Middle frontal gyrus (tissue), 1 donor: ENCODE measurements around the gene PTPRG.
"Not testable (repeated sequence)": the region's sequence is repeated elsewhere in the genome, so short reads cannot be mapped to it uniquely, and the experiment has no call there.

Experiments
- DNase-seq: peaks from one replicate; pipeline ENCODE4 v3.0.0-alpha.2; 2015; ENCODE audit warnings: low spot score; ENCODE audit errors: extremely low spot score

Gene PTPRG

DNA sequence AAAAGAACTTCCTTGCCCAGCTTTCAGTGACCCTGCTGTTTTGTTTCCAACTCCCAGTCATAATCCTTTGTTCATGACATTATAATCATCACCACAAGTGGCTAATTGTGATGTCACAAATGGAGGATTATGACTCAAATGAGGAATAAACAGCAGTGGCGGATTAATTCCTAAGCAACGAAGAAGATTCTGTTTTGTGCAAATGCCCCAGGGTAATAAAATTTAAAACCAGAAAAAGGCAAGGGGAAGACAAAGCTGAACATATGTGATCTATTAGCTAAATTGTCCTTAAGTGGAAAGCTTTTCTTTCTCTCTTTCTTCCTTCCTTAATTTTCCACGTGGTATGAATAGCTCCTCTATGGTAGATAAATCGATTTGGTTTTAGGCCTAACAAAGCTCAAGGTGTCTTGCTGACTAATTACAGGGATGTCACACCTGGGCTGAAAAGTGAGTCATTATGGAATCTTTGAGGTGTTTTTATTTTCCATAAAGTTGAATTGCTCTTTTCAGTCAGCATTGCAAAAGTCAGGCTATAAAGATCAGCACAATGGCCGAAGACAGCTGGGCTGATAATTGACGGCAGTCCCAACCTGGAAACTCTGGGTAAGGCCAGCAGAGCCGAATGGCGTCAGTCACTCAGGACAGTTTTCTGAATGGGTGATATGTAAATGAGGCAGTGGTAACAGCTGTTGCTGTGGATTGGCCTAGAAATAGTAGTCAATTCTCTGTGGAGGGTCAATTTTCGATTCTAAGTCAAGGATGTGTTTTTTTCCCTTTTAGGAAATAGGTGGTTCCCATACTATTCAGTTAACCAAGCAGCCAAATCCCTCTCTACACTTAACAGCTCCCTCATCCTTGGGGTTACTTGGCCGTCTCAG lies 121.5 kb downstream of the PTPRG start:
- no peak for DNase-seq

DNA sequence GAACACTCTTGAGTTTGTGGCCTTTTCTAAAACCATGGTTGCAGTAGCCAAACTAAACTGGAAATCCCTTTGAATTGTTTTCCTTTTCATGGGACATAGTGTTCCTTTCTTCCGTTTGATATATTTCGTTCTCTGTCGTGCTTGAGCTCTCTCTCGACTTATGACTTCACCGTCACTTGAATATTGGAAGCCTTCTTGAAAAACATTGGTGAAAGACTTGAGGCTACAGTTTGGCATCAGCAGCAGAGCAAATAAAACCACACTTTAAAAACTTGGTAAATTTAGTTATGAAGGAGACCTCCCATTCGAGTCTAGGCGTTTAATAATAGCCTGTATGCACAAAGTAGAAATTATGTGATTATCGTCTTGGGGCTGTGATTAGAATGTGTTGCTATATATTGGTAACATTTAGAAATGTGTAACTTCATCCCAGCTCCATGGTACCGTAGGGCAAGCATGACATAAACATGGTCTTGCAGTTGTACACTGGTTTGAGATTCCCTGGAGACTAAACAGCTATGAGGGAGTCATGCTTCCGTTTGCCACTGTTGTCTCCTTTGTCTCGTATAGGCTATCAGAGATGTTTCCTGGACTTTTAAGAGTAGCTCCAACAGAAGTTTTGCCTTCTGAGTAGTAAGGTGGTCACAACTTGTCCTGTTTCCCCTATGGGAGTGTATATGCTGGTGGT lies 122.3 kb downstream of the PTPRG start:
- no peak for DNase-seq

DNA sequence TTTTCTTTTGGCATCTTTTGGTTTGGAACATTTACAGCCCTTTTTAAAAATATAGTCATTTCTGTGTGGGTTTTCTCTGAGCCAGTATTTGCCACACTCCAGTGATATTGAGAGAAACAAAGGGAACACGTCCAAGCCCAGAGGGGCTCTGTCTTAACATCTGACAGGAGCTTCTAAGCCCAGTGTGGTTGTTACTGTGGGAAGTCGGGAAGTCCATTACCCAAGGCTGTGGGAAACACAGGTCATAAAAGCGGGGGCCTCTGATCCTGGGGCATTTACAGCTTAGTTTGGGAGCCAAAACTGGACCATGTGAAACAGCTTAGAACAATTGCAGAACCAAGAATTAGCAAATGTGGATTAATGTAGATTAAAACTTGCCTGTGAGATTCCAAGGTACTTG lies 123.0 kb downstream of the PTPRG start:
- no peak for DNase-seq

DNA sequence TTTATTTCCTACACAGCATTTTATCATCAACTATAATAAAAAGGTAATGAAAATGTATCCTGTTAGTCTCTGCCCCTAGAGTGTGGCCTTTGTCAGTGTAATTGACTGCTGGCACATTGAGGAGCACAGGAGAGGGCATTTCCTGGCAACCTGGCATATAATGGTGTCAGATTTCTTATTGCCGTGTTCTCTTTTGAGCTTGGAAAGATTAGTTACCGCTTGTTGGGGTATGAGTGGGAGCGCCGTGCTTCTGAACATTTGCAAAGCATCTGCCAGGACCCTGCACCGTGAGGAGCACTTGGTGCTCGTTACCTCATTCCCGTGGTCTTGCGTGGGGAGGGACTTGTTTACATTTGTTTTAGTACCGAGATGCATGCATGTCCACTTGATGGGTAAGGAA lies 124.4 kb downstream of the PTPRG start:
- no peak for DNase-seq

DNA sequence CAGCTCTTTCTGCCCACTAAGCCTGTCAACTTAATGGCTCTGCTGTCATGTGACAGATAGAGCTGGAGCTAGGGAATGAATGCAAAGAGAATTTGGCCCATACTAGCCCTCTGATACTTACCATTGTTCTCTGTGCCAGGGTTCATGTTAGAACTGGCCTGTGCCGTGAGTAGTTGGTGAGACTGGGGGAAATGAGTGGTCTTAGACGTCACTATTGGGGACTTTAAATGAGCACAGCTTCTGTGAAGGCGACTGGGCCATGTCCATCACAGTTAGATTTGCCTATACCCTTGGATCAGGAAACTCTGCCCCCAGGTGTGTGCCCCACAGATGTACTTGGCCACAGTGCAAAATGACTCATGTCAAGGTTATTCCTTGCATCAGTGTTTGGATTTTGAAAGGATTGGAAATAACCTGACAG lies 124.9 kb downstream of the PTPRG start:
- no peak for DNase-seq

DNA sequence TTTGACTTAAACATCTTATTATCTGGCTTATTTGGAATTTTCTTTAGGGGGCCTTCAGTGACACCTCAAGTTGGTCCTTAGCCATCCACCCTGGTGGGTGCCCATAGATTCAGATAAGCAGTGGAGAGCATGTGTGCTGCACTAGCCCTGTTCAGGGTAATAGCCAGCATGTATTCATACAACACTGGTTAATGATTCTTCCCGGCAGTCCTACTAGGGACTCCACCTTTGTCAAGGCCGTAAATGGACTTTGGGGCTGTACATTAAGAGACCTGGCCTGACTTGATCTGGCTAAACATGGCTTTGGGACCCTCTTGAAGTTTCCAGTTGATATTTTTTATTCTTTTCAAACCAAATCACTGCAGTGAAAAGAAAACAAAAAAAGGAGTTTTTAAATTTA lies 125.8 kb downstream of the PTPRG start:
- no peak for DNase-seq

DNA sequence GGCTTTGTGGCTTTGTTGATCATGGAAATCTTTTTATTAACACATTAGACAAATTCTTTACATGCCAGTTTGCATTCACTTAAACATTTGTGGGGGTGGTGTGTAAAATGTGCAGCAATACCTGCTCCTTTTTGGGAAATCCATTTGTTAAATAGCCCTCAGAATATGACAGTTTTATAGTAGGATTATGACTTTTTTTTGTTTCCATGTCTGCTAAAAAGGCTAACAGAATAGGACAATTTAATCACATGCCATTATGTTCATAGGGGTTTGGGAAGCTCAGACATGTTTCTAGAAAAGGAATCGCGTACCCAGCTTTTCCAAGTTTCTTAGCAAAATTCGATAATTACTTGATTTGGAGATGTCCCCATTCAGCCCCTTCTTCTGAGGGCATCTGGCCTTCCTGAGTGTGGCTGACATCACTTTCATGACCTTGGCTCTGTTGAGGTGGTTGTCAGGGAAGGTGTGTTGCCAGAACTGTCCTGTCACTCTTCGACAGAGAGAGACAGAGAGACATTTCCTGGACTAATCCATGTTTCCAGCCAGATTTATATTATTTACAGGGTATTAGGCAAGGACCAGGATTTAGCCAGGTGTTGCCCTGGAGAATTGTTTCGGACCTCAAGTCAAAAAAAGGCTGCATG lies 126.4 kb downstream of the PTPRG start:
- no peak for DNase-seq

DNA sequence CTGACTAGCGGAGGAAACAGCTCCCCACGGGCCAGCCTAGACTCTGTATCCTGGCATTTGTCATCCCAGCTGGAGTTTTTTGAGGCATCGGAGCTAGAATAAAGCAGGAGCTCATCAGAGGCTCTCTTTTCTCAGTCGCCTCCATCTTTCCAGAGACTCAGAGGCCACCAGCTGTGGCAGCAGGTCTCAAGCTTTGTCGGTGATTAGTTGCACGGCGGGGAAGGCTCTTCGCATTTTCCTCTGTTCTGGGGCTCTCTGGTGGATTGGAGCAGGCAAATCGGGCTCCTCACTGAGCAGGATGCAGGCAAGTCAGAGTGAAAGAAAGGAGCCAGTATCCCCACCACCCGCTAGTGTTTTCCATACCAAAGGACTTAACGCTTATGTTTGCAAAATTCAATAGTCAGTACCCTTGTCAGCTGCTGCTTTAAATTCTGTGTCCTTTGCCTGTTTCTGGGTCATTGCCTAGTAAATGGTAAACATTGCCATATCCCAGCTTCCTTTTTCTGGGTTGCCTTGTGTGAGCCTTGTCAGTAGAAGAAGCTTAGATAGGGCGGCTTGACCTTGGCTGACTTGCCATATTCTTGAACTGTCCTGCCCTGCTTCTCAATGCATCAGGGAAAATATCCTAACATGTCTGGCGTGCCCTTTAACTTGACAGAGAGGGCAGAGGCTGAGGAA lies 127.1 kb downstream of the PTPRG start:
- no peak for DNase-seq

DNA sequence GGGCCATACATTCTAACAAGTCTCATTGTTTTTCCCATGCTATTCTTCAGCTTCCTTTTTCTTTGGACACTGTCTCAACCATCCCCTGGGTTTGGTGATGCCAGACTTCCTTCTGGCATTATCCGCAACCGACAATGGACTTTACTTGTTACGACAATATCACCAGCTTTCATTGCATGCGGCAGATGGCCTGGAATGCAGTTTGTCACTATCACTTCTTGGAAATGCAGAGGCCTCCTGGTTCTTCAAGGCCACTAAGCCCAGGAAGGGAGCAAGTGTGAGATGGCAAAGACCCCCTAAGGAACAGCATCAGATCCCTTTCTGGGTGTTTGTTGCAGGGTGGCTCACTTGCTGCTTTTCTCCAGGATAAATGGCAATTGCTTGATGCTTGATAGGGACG lies 128.6 kb downstream of the PTPRG start:
- no peak for DNase-seq

DNA sequence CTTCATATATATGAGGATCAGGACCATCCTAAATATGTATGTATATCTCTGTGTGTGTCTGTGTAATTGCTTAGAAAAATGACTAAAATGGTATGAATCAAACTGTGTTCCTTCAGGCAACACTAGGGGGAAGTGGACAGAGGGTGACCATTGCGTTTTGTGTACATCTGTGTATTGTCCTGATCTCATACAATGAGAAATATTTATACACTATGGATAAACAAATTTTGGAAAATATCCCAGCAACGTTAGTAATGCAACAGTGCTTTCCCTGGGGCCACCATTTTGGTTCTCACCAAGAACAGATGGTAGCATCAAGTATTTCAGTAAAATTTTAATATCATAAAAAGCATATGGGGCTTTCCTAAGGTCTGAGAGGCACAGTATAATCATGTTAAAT lies 130.1 kb downstream of the PTPRG start:
- DNase-seq, result no peak

DNA sequence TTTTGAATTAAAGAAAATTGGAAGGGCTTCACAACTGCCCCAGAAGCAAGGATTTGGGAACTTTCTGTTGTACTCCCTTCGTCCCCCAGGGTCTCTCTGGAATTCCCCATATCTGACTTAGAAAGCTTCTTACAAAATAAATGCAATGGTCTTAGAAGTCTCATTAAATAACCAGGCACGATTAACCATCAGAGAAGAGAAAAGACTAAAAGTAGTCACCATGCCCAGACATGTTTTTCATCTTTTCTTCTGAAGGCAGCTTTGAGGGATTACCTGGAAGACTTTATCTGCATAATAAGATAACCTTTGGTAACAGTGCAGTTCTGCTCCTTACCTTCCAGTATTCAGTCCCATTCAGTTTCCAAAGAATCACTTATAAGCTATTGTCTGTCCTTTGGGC lies 135.9 kb downstream of the PTPRG start:
- no peak for DNase-seq

DNA sequence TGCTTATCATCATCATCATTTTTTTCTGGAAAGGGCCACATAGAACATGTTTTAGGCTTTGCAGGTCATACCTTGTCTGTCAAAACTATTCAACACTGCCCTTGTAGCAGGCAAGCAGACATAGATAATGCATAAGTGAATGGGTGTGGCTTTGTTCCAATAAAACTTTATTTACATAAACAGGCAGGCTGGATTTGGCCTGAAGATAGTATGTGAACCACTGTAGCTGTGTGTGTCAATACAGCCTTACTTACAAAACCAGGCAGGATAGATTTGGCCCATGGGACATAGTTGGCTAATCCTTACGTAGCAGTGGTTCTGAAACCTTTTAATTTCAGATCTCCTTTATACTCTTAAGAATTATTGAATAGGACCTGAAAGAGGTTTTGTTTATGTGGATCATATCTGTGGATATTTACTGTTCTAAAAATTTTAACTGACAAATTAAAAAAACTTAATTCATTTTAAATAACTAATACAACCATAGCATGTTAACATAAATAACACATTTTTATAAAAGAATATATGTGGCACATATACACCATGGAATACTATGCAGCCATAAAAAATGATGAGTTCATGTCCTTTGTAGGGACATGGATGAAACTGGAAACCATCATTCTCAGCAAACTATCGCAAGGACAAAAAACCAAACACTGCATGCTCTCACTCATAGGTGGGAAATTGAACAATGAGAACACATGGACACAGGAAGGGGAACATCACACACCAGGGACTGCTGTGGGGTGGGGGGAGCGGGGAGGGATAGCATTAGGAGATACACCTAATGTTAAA lies 137.1 kb downstream of the PTPRG start:
- DNase-seq, result not testable (repeated sequence)

DNA sequence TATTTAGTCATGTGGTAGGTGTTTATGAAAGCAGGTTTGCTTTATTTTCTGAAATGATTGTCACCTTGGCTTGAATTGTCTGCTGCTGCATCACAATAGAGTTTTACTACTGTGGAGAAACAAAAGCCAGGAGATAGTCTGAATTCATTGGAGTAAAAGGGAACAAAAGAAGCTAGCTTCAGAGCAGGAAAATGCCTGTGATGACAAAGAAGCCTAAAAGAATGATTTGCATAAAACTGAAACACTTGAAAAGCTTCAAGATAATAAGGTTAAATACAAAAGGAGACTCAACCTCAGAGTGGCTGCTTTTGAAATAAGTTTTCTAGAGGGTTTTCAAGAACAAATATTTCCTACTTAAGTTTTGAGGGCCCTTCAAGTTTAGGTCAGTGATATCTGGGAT lies 138.3 kb downstream of the PTPRG start:
- DNase-seq, result no peak

DNA sequence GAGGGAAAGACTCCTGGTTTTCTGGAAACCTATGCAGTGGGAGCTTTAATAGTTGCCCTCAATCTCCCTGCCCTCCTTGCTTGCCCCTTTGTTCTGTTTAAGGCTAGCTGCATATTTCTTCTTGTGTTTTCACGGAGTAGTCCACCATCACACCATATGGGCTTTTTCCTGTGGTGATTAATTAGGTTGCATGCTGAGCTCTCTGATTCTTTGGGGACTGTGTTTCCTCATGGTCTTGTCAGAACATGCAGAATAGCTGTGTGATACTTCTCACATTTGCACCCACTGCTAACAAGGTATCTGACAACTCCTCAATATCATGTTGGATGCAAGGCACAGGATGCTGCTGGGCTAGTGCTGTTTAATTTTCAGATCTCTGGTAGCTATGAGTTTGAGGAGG lies 139.6 kb downstream of the PTPRG start:
- no peak for DNase-seq

DNA sequence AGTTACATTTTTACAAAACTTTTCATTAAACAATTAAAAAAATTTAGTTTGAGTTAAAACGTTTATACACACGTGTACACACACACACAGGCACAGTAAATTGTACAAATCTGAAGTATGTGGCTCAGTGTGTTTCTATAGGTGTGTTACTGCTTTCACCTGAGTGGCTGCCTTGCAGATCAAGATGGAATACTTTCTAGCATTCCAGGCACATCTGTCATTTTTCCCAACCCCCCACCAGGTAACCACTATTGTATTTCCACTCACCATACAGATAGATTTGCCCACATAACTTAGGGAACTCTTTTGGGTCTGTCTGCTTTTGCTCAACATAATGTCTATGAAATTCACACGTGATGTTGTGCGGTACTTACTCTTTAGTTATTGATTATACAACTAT lies 141.1 kb downstream of the PTPRG start:
- DNase-seq, result no peak

DNA sequence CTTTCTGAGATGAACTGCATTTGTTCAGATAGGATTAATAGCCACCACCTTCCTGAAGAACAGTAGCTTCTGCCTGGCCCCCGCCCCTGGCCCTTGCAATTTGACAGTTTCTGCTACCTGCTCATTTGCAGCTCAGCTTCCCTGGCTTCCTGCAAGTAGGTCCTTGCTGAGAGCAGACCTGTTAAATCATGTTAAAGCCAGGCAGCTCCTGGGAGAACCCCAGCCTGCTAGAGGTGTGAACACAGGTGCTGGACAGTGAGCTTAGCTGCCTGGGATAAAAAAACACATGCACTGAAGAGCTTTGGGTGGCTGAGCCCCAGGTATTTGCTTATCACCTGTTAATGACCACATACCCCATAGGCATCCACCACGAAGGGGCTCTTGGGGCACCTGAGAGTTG lies 143.4 kb downstream of the PTPRG start:
- DNase-seq, result no peak

DNA sequence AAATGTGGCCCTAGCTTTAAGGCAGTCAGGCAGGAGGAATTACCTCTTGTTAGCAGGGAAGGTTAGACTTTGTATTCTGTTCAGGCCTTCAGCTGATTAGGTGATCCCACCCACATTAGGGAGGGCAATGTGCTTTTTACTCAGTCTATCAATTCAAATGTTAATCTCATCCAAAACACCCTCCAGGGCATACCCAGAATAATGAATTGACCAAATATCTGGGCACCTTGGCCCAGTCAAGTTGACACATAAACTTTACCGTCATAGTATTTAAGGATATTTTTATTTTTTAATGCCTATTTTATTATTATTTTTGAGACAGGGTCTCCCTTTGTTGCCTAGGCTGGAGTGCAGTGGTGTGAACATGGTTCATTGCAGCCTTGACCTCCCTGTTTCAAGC lies 146.1 kb downstream of the PTPRG start:
- DNase-seq, result no peak

DNA sequence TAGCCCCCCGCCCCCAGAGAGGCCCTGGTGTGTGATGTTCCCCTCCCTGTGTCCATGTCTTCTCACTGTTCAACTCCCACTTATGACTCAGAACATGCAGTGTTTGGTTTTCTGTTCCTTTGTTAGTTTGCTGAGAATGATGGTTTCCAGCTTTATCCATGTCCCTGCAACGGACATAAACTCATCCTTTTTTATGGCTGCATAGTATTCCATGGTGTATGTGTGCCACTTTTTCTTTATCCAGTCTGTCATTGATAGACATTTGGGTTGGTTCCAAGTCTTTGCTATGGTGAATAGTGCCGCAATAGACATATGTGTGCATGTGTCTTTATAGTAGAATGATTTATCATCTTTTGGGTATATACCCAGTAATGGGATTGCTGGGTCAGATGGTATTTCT lies 149.5 kb downstream of the PTPRG start:
- DNase-seq, result not testable (repeated sequence)

DNA sequence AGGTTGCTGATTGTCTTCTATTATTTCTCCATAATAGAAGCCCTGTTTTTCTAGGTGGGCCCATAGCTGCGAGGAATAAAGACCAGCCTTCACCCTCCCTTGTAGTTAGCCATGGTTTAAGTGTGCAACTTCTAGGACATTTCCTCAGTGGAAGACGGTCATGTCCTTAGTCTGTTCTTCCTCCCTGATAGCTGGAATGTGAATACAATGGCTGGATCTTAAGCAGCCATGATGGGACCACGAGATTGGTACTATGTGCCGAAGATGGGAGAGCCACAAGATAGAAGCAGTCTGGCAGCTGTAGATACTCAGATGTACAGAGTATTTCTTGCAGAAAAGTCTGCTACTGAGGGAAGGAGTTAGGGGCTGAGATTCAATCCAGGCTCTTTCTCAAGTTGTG lies 152.9 kb downstream of the PTPRG start:
- DNase-seq, result no peak

DNA sequence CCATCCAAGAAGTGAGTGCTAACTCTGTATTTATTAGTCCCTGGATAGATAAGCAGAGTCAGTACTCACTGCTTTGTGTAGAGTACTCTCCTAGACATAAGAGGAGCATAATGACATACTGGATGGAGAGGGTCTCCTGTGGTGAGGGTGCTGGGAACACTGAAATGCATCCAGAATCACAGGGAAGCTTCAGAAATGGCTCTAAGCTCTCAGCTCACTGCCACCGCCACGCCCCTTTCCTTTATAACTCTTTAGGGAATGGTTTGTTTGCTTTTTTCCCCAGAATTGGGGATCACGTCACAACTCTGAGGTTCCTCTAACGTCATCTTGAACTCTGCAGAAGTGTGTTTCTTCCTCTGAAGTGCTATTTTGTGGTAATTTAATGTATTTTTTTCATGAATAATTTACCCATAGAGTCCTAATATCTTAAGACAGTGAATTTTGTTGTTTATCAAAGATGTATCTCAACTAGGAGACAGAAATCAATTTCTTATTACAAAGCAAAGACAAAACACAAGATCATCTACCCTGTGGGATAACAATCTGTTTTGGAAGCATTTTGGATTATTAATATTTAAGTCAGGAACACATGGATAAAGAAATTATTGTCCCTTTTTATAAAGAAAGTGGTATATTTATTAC lies 154.6 kb downstream of the PTPRG start:
- DNase-seq, result no peak

DNA sequence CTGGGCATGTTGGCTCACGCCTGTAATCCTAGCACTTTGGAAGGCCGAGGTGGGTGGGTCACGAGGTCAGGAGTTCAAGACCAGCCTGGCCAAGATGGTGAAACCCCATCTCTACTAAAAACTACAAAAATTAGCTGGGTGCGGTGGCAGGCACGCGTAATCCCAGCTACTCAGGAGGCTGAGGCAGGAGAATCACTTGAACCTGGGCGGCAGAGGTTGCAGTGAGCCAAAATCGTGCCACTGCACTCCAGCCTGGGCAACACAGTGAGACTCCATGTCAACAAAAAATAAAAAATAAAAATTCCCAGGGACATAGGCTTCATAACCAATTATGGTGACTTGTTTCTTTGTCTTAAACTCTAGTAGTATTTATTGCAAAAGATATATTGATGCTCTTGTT lies 155.3 kb downstream of the PTPRG start:
- not testable (repeated sequence) for DNase-seq
